Spleen (tissue), 11 donors: ENCODE measurements around the gene DEFB124. TPM values are rescaled to one million over a fixed set of nuclear protein-coding genes. Genes with fewer than 3 reads are reported as not detected.

Experiments used
- DNase-seq: peaks from one replicate; pipeline ENCODE4 v3.0.0-alpha.2; 2020
- H3K27ac ChIP-seq, 8 donors: fragments of 200-600 bp; sonication (generic) in 7 of 8; 1 replicate in 4 of 8; 2 replicates in 4 of 8; pipeline versions ENCODE4 v1.5.0 to v1.8.0; 2016 to 2021; ENCODE audit warnings: inconsistent platforms in 4 of 8, mild to moderate bottlenecking in 4 of 8, moderate library complexity in 1 of 8
- H3K27me3 ChIP-seq, 7 donors: fragments of 200-600 bp; sonication (generic) in 6 of 7; replicated peaks in 1 of 7; 1 replicate in 4 of 7; 2 replicates in 3 of 7; pipeline versions ENCODE4 v1.5.0 to v1.8.0; 2016 to 2021; ENCODE audit warnings: inconsistent platforms in 3 of 7, mild to moderate bottlenecking in 1 of 7
- H3K36me3 ChIP-seq, 6 donors: fragments of 200-600 bp; sonication (generic) in 5 of 6; 1 replicate in 4 of 6; 2 replicates in 2 of 6; pipeline versions ENCODE4 v1.5.0 to v1.8.0; 2016 to 2021; ENCODE audit warnings: inconsistent platforms in 2 of 6
- H3K4me1 ChIP-seq, 6 donors: fragments of 200-600 bp; sonication (generic) in 5 of 6; 1 replicate in 3 of 6; 2 replicates in 3 of 6; pipeline versions ENCODE4 v1.5.0 to v1.8.0; 2016 to 2021; ENCODE audit warnings: inconsistent platforms in 3 of 6
- H3K4me3 ChIP-seq, 8 donors: fragments of 200-600 bp; sonication (generic) in 7 of 8; 1 replicate in 4 of 8; 2 replicates in 4 of 8; pipeline versions ENCODE4 v1.5.0 to v1.8.0; 2016 to 2021; ENCODE audit warnings: inconsistent platforms in 4 of 8, mild to moderate bottlenecking in 4 of 8, moderate library complexity in 2 of 8
- H3K9me3 ChIP-seq, 8 donors: fragments of 200-600 bp; sonication (generic) in 7 of 8; 1 replicate in 4 of 8; 2 replicates in 4 of 8; pipeline versions ENCODE4 v1.5.0 to v1.8.0; 2016 to 2021; ENCODE audit warnings: inconsistent platforms in 4 of 8
- CTCF ChIP-seq, 11 experiments: fragments of 200-600 bp in 7 of 11; fragments of 450-650 bp in 4 of 11; sonication (generic) in 4 of 11; IDR thresholded peaks in 8 of 11; conservative IDR thresholded peaks in 3 of 11; 1 replicate in 7 of 11; 2 replicates in 4 of 11; pipeline versions ENCODE4 v1.4.0 to v1.8.0; 2016 to 2021; ENCODE audit warnings: antibody characterized with exemption in 11 of 11, inconsistent platforms in 4 of 11, mild to moderate bottlenecking in 1 of 11
- POLR2A ChIP-seq, 3 donors: fragments of 450-650 bp; IDR thresholded peaks; one replicate each; pipeline ENCODE4 v1.5.1; 2017; ENCODE audit warnings: antibody characterized with exemption in 3 of 3, mild to moderate bottlenecking in 1 of 3
- POLR2AphosphoS5 ChIP-seq, 3 donors: sonication (generic); formaldehyde crosslinking; IDR thresholded peaks; one replicate each; pipeline ENCODE4 v1.5.1; 2017; ENCODE audit warnings: antibody characterized with exemption in 3 of 3
- WGBS, 5 donors: extraction: QIAGEN DNeasy Blood & Tissue Kit in 3 of 5; methylation state at CpG; one replicate each; pipeline versions ENCODE4 v1.1.5 to v1.1.7; 2013 to 2018; 5-methylcytosine and 5-hydroxymethylcytosine counted together
- intact Hi-C: fragments of 100-400 bp; cut with DNase I; formaldehyde crosslinking; loops from one replicate; pipeline ENCODE4 v1.15.0; 2023; ENCODE audit warnings: low total_unique reads
- polyA plus RNA-seq, 3 donors: library from polyadenylated mRNA; stranded (reverse); fragments of 200-250 nt; gene quantifications; one replicate each; pipeline ENCODE4 v1.2.1, GENCODE V29; 2013
- total RNA-seq, 7 donors: library from RNA; depleted of rRNA in 3 of 7; stranded (reverse); fragments of >200 nt in 3 of 7; fragmentation: NEBNext Ultra II Directional in 4 of 7; extraction: Animal tissue kit (Norgen Biotek cat#: 25700) in 4 of 7; gene quantifications; one replicate each; pipeline versions ENCODE4 v1.1.0 to v1.2.1, GENCODE V29; 2016 to 2021
- donor health status: healthy with polysubstance abuse.
- donor health status: DM: no; HTN: no; CAD: no; lungs with moderate emphysema.
- donor health status: DM: no; HTN: no; CAD: no.
- donor health status: Bipolar disorder and iron deficiency.
- donor health status: healthy.
- donor health status: DM: no; HTN: no; CAD: no.
- donor health status: DM: yes; HTN: yes; CAD: no.

Gene DEFB124
- total and polyA plus RNA-seq, 10 donors = 0.24 TPM; not detected in 9

GRCh38 chr20:31488115-31488514, 13.2 kb upstream of the DEFB124 start:
- Histone ChIP-seq H3K27me3 (peaks cover 0 to 44% (median 15%) of the 10 kb centered on the region in 7 donors), H3K4me1 (peaks cover 0 to 10% (median 0%) of the 10 kb centered on the region in 6 donors), H3K4me3 (no peak overlapping the region), H3K36me3 (no peaks in the 10 kb centered on the region), H3K27ac (no peak overlapping the region), H3K9me3 (peaks cover 0 to 4% (median 0%) of the 10 kb centered on the region in 8 donors)
- no peak for TF ChIP-seq POLR2A (IDR thresholded peaks at IDR 0.05)
- TF ChIP-seq CTCF (IDR thresholded peaks at IDR 0.05 in 8 of 11, conservative IDR thresholded peaks at IDR 0.05 in 3 of 11) = no peak
- TF ChIP-seq POLR2AphosphoS5 (IDR thresholded peaks at IDR 0.05) = no peak
- intact Hi-C loops = no loop called here
- DNase-seq = no peak
- WGBS, 5 donors = 64 to 100% (median 79%) methylated on average over 2 of the region's 2 CpGs

GRCh38 chr20:31485450-31486339, 10.8 kb upstream of the DEFB124 start:
- intact Hi-C loops = no loop called here
- DNase-seq = no peak
- TF ChIP-seq CTCF (IDR thresholded peaks at IDR 0.05 in 8 of 11, conservative IDR thresholded peaks at IDR 0.05 in 3 of 11) = no peak
- peak in 2 of 3 donors; percentile 40 to 63 for TF ChIP-seq POLR2AphosphoS5 (IDR thresholded peaks at IDR 0.05)
- no peak for TF ChIP-seq POLR2A (IDR thresholded peaks at IDR 0.05)

GRCh38 chr20:31484001-31484400, 9.1 kb upstream of the DEFB124 start:
- peaks cover 0 to 48% (median 15%) of the 10 kb centered on the region in 7 donors for H3K27me3 ChIP-seq
- H3K27ac ChIP-seq = peak overlapping the region in 1 of 8 donors; percentile 73
- no peaks in the 10 kb centered on the region for H3K36me3 ChIP-seq
- H3K4me3 ChIP-seq = no peak overlapping the region
- no peak for DNase-seq
- 47 to 69% (median 52%) methylated on average over 19 to 36 of the region's 36 CpGs for WGBS, 5 donors
- H3K9me3 ChIP-seq = peaks cover 0 to 4% (median 0%) of the 10 kb centered on the region in 8 donors
- intact Hi-C loops = no loop called here
- H3K4me1 ChIP-seq = peaks cover 0 to 10% (median 0%) of the 10 kb centered on the region in 6 donors
- TF ChIP-seq POLR2AphosphoS5 (IDR thresholded peaks at IDR 0.05) (no peak), POLR2A (IDR thresholded peaks at IDR 0.05) (no peak), CTCF (IDR thresholded peaks at IDR 0.05 in 8 of 11, conservative IDR thresholded peaks at IDR 0.05 in 3 of 11) (no peak)

More at GRCh38 chr20:31485450-31486339, 10.8 kb upstream of the DEFB124 start:
- H3K36me3 ChIP-seq = no peaks in the 10 kb centered on the region
- H3K4me3 ChIP-seq = peak overlapping the region in 1 of 8 donors; percentile 45
- H3K9me3 ChIP-seq = peaks cover 0 to 4% (median 0%) of the 10 kb centered on the region in 8 donors
- peaks cover 0 to 10% (median 0%) of the 10 kb centered on the region in 6 donors for H3K4me1 ChIP-seq
- peak overlapping the region in 7 of 8 donors; percentile 15 to 73 (median 60) for H3K27ac ChIP-seq
- 9 to 24% (median 11%) methylated on average over 30 to 31 of the region's 31 CpGs for WGBS, 5 donors
- H3K27me3 ChIP-seq = peaks cover 0 to 48% (median 15%) of the 10 kb centered on the region in 7 donors

- no peak overlapping the region for H3K27ac ChIP-seq
- peaks cover 0 to 42% (median 16%) of the 10 kb centered on the region in 7 donors for H3K27me3 ChIP-seq
- no peaks in the 10 kb centered on the region for H3K36me3 ChIP-seq
- H3K9me3 ChIP-seq = no peaks in the 10 kb centered on the region
- no peak for DNase-seq
- TF ChIP-seq POLR2A (IDR thresholded peaks at IDR 0.05) = no peak
- TF ChIP-seq POLR2AphosphoS5 (IDR thresholded peaks at IDR 0.05) = no peak
- no peak for TF ChIP-seq CTCF (IDR thresholded peaks at IDR 0.05 in 8 of 11, conservative IDR thresholded peaks at IDR 0.05 in 3 of 11)
- intact Hi-C loops = no loop called here
- H3K4me1 ChIP-seq = peaks cover 5 to 23% (median 15%) of the 10 kb centered on the region in 6 donors
- 74 to 89% (median 82%) methylated on average over 6 of the region's 6 CpGs for WGBS, 5 donors
- no peak overlapping the region for H3K4me3 ChIP-seq
Observed at GRCh38 chr20:31476643-31477215, 1.8 kb upstream of the DEFB124 start.
